Natural killer cell (primary cell): ENCODE measurements around the gene LAMA1. TPM values are rescaled to one million over a fixed set of nuclear protein-coding genes. Genes with fewer than 3 reads are reported as not detected.

Source experiments
- ATAC-seq, 3 donors: fragments of 150-1000 bp in 2 of 3; fragments of 200-7000 bp in 1 of 3; cut with Tn5 transposase; 1 replicate in 1 of 3; 2 replicates in 2 of 3; pipeline ENCODE4 v1.10.0; 2021; ENCODE audit warnings: mild to moderate bottlenecking in 2 of 3, moderate library complexity in 2 of 3
- DNase-seq, 2 donors: peaks; one replicate each; pipeline versions ENCODE4 v3.0.0 to v3.0.0-alpha.2; 2013 to 2021; ENCODE audit warnings: mixed read lengths in 1 of 2
- H3K27ac ChIP-seq: one replicate; pipeline ENCODE4 v1.5.1; 2013; ENCODE audit warnings: mild to moderate bottlenecking, low read length
- H3K27me3 ChIP-seq: one replicate; pipeline ENCODE4 v1.6.1; 2013; ENCODE audit warnings: low read length; ENCODE audit not compliant: control insufficient read depth, insufficient read depth
- H3K36me3 ChIP-seq: one replicate; pipeline ENCODE4 v1.6.1; 2013; ENCODE audit warnings: low read length; ENCODE audit not compliant: control insufficient read depth, insufficient read depth
- H3K4me1 ChIP-seq: one replicate; pipeline ENCODE4 v1.6.1; 2013; ENCODE audit warnings: low read length; ENCODE audit not compliant: control insufficient read depth, insufficient read depth
- H3K4me3 ChIP-seq: one replicate; pipeline ENCODE4 v1.5.1; 2013; ENCODE audit warnings: low read length
- H3K9me3 ChIP-seq: one replicate; pipeline ENCODE4 v1.6.1; 2013; ENCODE audit warnings: low read length; ENCODE audit not compliant: control insufficient read depth, insufficient read depth
- H3K27ac Mint-ChIP-seq, 2 donors: one replicate each; pipeline ENCODE4 v1.8.0; 2022; ENCODE audit warnings: mild to moderate bottlenecking in 2 of 2, mixed read lengths in 2 of 2, moderate library complexity in 1 of 2
- H3K27me3 Mint-ChIP-seq, 2 donors: one replicate each; pipeline ENCODE4 v1.8.0; 2022; ENCODE audit warnings: low read depth in 2 of 2, mixed read lengths in 2 of 2
- H3K36me3 Mint-ChIP-seq: one replicate; pipeline ENCODE4 v1.8.0; 2022; ENCODE audit warnings: mixed read lengths
- H3K4me1 Mint-ChIP-seq, 2 donors: one replicate each; pipeline ENCODE4 v1.8.0; 2022; ENCODE audit warnings: mixed read lengths in 2 of 2
- H3K4me3 Mint-ChIP-seq: one replicate; pipeline ENCODE4 v1.8.0; 2022; ENCODE audit warnings: mild to moderate bottlenecking, moderate library complexity, mixed read lengths
- H3K9me3 Mint-ChIP-seq, 2 donors: one replicate each; pipeline ENCODE4 v1.8.0; 2022; ENCODE audit warnings: mixed read lengths in 2 of 2
- CTCF ChIP-seq: fragments of 200-600 bp; IDR thresholded peaks from one replicate; pipeline ENCODE4 v1.8.0; 2022; ENCODE audit warnings: antibody characterized with exemption
- WGBS: methylation state at CpG from one replicate; pipeline ENCODE4 v1.1.7; 2013; ENCODE audit warnings: missing lambda C conversion rate; ENCODE audit not compliant: insufficient coverage; 5-methylcytosine and 5-hydroxymethylcytosine counted together
- intact Hi-C: fragments of 100-400 bp; cut with micrococcal nuclease; formaldehyde crosslinking; loops from one replicate; pipeline ENCODE4 v1.14.2; 2022
- total RNA-seq, 4 donors: library from RNA; stranded (reverse); fragments of 120-200 nt in 1 of 4; gene quantifications; one replicate each; pipeline versions ENCODE4 v1.2.3 to v1.2.4, GENCODE V29; 2013 to 2022

Gene LAMA1
- total RNA-seq, 3 donors from 2014 or later (not counting 1 experiment from before 2014, with no cell fraction given), result not detected

GRCh38 chr18:6956495-6956894 lies 161.1 kb downstream of the LAMA1 start:
- Histone ChIP-seq H3K9me3 (peaks cover 4% of the 10 kb centered on the region), H3K27me3 (no peaks in the 10 kb centered on the region), H3K4me1 (no peaks in the 10 kb centered on the region), H3K36me3 (no peaks in the 10 kb centered on the region), H3K4me3 (no peak overlapping the region), H3K27ac (no peak overlapping the region)
- DNase-seq, result no peak
- peaks cover 3 to 4% of the 10 kb centered on the region in 2 donors for H3K9me3 Mint-ChIP-seq
- H3K4me1 Mint-ChIP-seq, result no peaks in the 10 kb centered on the region
- no peaks in the 10 kb centered on the region for H3K27me3 Mint-ChIP-seq
- no peaks in the 10 kb centered on the region for H3K36me3 Mint-ChIP-seq
- no peak for TF ChIP-seq CTCF
- intact Hi-C loops, result no loop called here
- no peak overlapping the region for H3K4me3 Mint-ChIP-seq
- H3K27ac Mint-ChIP-seq, result no peak overlapping the region
- ATAC-seq, result no peak
- WGBS, result 88% methylated on average over 5 of the region's 5 CpGs

GRCh38 chr18:6955304-6955703 lies 162.3 kb downstream of the LAMA1 start:
- no peak for DNase-seq
- no peak for TF ChIP-seq CTCF
- H3K4me3 Mint-ChIP-seq, result no peak overlapping the region
- no peak for ATAC-seq
- WGBS, result 93% methylated on average over 18 of the region's 18 CpGs
- Histone ChIP-seq H3K27ac (no peak overlapping the region), H3K36me3 (no peaks in the 10 kb centered on the region), H3K9me3 (peaks cover 4% of the 10 kb centered on the region), H3K4me1 (no peaks in the 10 kb centered on the region), H3K27me3 (no peaks in the 10 kb centered on the region), H3K4me3 (no peak overlapping the region)
- H3K27ac Mint-ChIP-seq, result no peak overlapping the region
- no peaks in the 10 kb centered on the region for H3K4me1 Mint-ChIP-seq
- intact Hi-C loops, result no loop called here
- no peaks in the 10 kb centered on the region for H3K27me3 Mint-ChIP-seq
- H3K36me3 Mint-ChIP-seq, result no peaks in the 10 kb centered on the region
- H3K9me3 Mint-ChIP-seq, result peaks cover 2 to 4% of the 10 kb centered on the region in 2 donors

GRCh38 chr18:6954501-6954900 lies 163.1 kb downstream of the LAMA1 start:
- Histone ChIP-seq H3K9me3 (peaks cover 4% of the 10 kb centered on the region), H3K4me1 (no peaks in the 10 kb centered on the region), H3K27ac (no peak overlapping the region), H3K4me3 (no peak overlapping the region), H3K36me3 (no peaks in the 10 kb centered on the region), H3K27me3 (no peaks in the 10 kb centered on the region)
- H3K4me3 Mint-ChIP-seq, result no peak overlapping the region
- 83% methylated on average over 4 of the region's 4 CpGs for WGBS
- intact Hi-C loops, result no loop called here
- H3K36me3 Mint-ChIP-seq, result no peaks in the 10 kb centered on the region
- TF ChIP-seq CTCF, result no peak
- no peaks in the 10 kb centered on the region for H3K27me3 Mint-ChIP-seq
- H3K9me3 Mint-ChIP-seq, result peaks cover 0 to 4% of the 10 kb centered on the region in 2 donors
- DNase-seq, result no peak
- no peak for ATAC-seq
- no peak overlapping the region for H3K27ac Mint-ChIP-seq
- no peaks in the 10 kb centered on the region for H3K4me1 Mint-ChIP-seq

- 79% methylated on average over 17 of the region's 17 CpGs for WGBS
- no peak overlapping the region for H3K27ac ChIP-seq
- Mint-ChIP-seq H3K27ac (no peak overlapping the region), H3K36me3 (no peaks in the 10 kb centered on the region), H3K4me1 (no peaks in the 10 kb centered on the region), H3K27me3 (no peaks in the 10 kb centered on the region), H3K9me3 (peaks cover 0 to 4% of the 10 kb centered on the region in 2 donors), H3K4me3 (no peak overlapping the region)
- ATAC-seq (no peak), DNase-seq (no peak)
- H3K9me3 ChIP-seq, result peaks cover 4% of the 10 kb centered on the region
- no peaks in the 10 kb centered on the region for H3K36me3 ChIP-seq
- no peaks in the 10 kb centered on the region for H3K27me3 ChIP-seq
- intact Hi-C loops, result no loop called here
- H3K4me3 ChIP-seq, result no peak overlapping the region
- no peak for TF ChIP-seq CTCF
- H3K4me1 ChIP-seq, result no peaks in the 10 kb centered on the region
Observed at GRCh38 chr18:6951336-6952090, 166.1 kb downstream of the LAMA1 start.
